ENCODE data around the gene TBC1D30. TPM values are rescaled to one million over a fixed set of nuclear protein-coding genes. Genes with fewer than 3 reads are reported as not detected.

TBC1D30 gene
- total RNA-seq, 1 donor from 2014 or later: 53.0 TPM

GRCh38 chr12:64808110-64808509 is 16.3 kb upstream of the TBC1D30 start:
- intact Hi-C loops (cut with DNase I): no loop called here
- no peak for TF ChIP-seq CTCF (IDR thresholded peaks at IDR 0.05)
- no peaks in the 10 kb centered on the region for H3K36me3 ChIP-seq
- no peaks in the 10 kb centered on the region for H3K4me1 ChIP-seq
- no peaks in the 10 kb centered on the region for H3K27me3 ChIP-seq
- no peak overlapping the region for H3K4me3 ChIP-seq
- no peak for DNase-seq (ENCODE audit: low spot score in 2 of 2)
- no peak overlapping the region for H3K27ac ChIP-seq
- no peaks in the 10 kb centered on the region for H3K9me3 ChIP-seq

- H3K4me1 ChIP-seq: no peaks in the 10 kb centered on the region
- H3K27ac ChIP-seq: no peak overlapping the region
- H3K36me3 ChIP-seq: no peaks in the 10 kb centered on the region
- no peaks in the 10 kb centered on the region for H3K27me3 ChIP-seq
- intact Hi-C loops (cut with DNase I): no loop called here
- no peaks in the 10 kb centered on the region for H3K9me3 ChIP-seq
- TF ChIP-seq CTCF (IDR thresholded peaks at IDR 0.05): no peak
- no peak overlapping the region for H3K4me3 ChIP-seq
- no peak for DNase-seq (ENCODE audit: low spot score in 2 of 2)
These were observed 13.6 kb upstream of the TBC1D30 start for GRCh38 chr12:64810831-64811230.

DNA sequence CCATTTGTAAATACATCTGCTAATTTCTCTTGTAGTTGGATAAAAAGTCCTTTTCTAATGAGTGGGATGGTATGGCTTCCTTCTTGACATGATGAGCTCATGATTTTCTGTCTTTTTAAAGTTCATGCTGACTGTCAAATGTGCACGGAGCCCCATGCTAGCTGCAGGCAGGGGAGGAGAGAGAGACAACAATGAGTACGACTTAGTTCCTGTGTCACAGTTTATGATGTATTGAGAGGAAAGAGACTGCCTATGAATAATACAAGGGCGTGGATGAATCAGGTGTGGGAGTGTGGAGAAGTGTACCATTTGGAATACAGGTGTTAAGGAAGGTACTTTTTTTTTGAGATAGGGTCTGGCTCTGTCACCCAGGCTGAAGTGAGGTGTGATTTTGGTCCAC is 10.7 kb upstream of the TBC1D30 start:
- Histone ChIP-seq H3K4me3 (no peak overlapping the region), H3K36me3 (no peaks in the 10 kb centered on the region), H3K27me3 (no peaks in the 10 kb centered on the region), H3K27ac (no peak overlapping the region), H3K4me1 (no peaks in the 10 kb centered on the region), H3K9me3 (no peaks in the 10 kb centered on the region)
- intact Hi-C loops (cut with DNase I): no loop called here
- no peak for TF ChIP-seq CTCF (IDR thresholded peaks at IDR 0.05)
- no peak for DNase-seq (ENCODE audit: low spot score in 2 of 2)

GRCh38 chr12:64814432-64814831 is 10.0 kb upstream of the TBC1D30 start:
- DNase-seq (ENCODE audit: low spot score in 2 of 2): no peak
- Histone ChIP-seq H3K36me3 (no peaks in the 10 kb centered on the region), H3K9me3 (no peaks in the 10 kb centered on the region), H3K4me3 (no peak overlapping the region), H3K27me3 (no peaks in the 10 kb centered on the region), H3K27ac (no peak overlapping the region), H3K4me1 (no peaks in the 10 kb centered on the region)
- no peak for TF ChIP-seq CTCF (IDR thresholded peaks at IDR 0.05)
- intact Hi-C loops (cut with DNase I): no loop called here

DNA sequence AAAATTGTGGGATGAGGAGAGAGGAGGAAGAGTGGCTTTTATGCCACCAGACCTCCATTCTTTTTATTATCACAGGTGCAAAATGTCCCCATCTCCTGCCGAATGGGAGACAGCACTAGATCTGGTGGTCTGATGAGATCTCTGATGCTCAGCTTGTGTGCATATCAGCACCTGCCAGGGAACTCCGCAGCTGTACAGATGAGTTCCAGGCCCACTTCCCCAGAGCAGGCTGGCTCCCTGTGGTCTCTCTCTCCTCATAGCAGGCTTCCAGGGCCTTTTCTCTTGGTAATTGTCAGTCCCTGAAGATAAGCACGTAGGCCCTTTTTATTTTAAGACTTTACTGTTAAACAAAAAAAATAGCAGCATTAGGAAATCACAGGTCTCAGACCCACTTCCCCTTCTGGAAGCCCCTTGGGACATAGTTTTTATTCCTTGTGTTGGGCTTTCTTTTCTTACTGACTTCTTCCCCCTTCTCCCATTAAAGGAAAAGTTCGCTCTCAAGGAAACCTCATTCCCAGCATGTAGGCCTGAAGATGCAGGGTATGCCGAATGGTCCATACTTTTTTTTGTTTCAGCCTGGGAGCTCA is 4.5 kb upstream of the TBC1D30 start:
- H3K9me3 ChIP-seq: peaks cover 0 to 4% of the 10 kb centered on the region in 2 donors
- DNase-seq (ENCODE audit: low spot score in 2 of 2): no peak
- H3K4me3 ChIP-seq: no peak overlapping the region
- H3K36me3 ChIP-seq: no peaks in the 10 kb centered on the region
- peaks cover 3 to 9% of the 10 kb centered on the region in 2 donors for H3K4me1 ChIP-seq
- peaks cover 6% of the 10 kb centered on the region for H3K27me3 ChIP-seq
- TF ChIP-seq CTCF (IDR thresholded peaks at IDR 0.05): no peak
- no peak overlapping the region for H3K27ac ChIP-seq
- intact Hi-C loops (cut with DNase I): no loop called here

DNA sequence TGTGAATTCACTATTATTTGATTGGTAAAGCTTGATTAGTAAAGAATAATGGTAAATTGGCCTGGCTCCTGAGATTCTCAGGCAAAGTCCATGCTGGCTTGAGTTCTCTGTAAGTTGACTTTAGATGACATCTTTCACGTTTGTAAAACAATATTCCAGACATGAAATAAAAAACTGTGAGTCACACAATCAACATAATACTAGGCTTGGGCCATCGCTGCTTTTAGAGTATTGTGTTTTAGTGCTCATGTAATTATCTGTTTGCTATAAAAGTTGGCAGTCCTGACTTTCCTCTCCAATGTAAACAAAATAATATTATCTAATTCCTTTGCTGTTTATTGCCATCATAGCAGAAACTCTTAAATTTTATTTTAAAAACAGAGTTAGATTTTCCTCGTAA is 3.9 kb upstream of the TBC1D30 start:
- peaks cover 10 to 15% of the 10 kb centered on the region in 2 donors for H3K4me1 ChIP-seq
- H3K27me3 ChIP-seq: peaks cover 12% of the 10 kb centered on the region
- peaks cover 0 to 4% of the 10 kb centered on the region in 2 donors for H3K9me3 ChIP-seq
- intact Hi-C loops (cut with DNase I): no loop called here
- TF ChIP-seq CTCF (IDR thresholded peaks at IDR 0.05): no peak
- no peak for DNase-seq (ENCODE audit: low spot score in 2 of 2)
- no peak overlapping the region for H3K4me3 ChIP-seq
- H3K27ac ChIP-seq: no peak overlapping the region
- H3K36me3 ChIP-seq: no peaks in the 10 kb centered on the region
